BLaER1 (cell line): ENCODE data around the gene MOV10.

Experiments
- H3K27ac ChIP-seq: shearing (Covaris generic); formaldehyde crosslinking; 2 replicates; pipeline ENCODE4 v1.8.1; 2022
- H3K27me3 ChIP-seq: shearing (Covaris generic); formaldehyde crosslinking; 2 replicates; pipeline ENCODE4 v1.8.1; 2022
- H3K36me3 ChIP-seq: shearing (Covaris generic); formaldehyde crosslinking; 2 replicates; pipeline ENCODE4 v1.8.1; 2022
- H3K4me1 ChIP-seq: shearing (Covaris generic); formaldehyde crosslinking; 2 replicates; pipeline ENCODE4 v1.8.1; 2022
- H3K4me2 ChIP-seq: shearing (Covaris generic); formaldehyde crosslinking; 2 replicates; pipeline ENCODE4 v1.8.1; 2022
- H3K4me3 ChIP-seq: shearing (Covaris generic); formaldehyde crosslinking; 2 replicates; pipeline ENCODE4 v1.8.1; 2022
- H3K9ac ChIP-seq: shearing (Covaris generic); formaldehyde crosslinking; 2 replicates; pipeline ENCODE4 v1.8.1; 2022
- H3K9me3 ChIP-seq: shearing (Covaris generic); formaldehyde crosslinking; 2 replicates; pipeline ENCODE4 v1.8.1; 2022
- H4K20me1 ChIP-seq: shearing (Covaris generic); formaldehyde crosslinking; 2 replicates; pipeline ENCODE4 v1.8.1; 2022
- Cebpa-rat ChIP-seq: shearing (Covaris generic); IDR thresholded peaks from 2 replicates; pipeline ENCODE4 v1.8.1; 2022

The MOV10 gene

DNA sequence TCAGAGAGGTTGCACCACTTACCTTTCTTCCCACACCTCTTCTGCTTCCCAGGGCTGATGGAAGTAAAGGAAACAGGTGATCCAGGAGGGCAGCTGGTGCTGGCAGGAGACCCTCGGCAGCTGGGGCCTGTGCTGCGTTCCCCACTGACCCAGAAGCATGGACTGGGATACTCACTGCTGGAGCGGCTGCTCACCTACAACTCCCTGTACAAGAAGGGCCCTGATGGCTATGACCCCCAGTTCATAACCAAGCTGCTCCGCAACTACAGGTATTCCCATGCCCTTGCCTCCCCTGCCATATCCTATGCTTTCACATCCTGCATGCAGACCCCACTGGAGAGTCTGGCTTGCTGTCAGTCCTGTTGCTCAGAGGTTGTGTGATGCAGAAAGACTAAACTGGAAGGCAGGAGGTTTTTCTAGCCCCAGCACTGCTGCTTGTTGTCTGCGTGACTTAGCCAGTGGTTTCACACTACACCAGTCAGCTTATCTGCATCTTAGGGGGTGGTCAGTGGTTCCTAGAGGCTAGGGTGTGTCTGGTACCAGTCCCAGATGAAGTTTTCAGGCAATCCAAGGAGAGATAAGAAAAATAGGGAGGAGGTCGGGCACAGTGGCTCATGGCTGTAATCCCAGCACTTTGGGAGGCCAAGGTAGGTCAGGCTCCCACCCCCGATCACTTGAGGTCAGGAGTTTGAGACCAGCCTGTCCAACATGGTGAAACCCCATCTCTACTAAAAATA, 22.3 kb downstream of the MOV10 start:
- Histone ChIP-seq H3K4me1 (peaks cover 41% of the 10 kb centered on the region), H3K36me3 (peaks cover 83% of the 10 kb centered on the region)
- TF ChIP-seq Cebpa-rat: no peak

DNA sequence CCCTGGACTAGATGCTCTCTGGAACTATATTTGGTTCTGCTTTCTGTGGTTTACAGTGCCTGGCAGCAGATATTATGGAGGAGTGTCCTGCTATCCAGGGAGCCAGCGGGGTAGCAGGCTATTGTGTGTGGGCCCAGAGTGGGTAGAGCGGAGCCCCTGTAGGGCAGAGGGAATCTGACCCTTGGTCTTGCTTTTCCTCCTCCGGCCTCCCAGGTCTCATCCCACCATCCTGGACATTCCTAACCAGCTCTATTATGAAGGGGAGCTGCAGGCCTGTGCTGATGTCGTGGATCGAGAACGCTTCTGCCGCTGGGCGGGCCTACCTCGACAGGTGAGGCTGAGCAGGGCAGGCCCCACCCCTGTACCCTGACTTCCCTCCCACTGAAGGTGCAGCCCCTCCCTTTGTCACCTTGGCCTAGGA, 23.3 kb downstream of the MOV10 start:
- TF ChIP-seq Cebpa-rat: no peak
- H3K4me3 ChIP-seq: no peak overlapping the region
- H3K9me3 ChIP-seq: no peaks in the 10 kb centered on the region
- H4K20me1 ChIP-seq: no peaks in the 10 kb centered on the region
- H3K36me3 ChIP-seq: peaks cover 74% of the 10 kb centered on the region
- H3K27ac ChIP-seq: 0 out of 2 replicates have a peak overlapping the region, but pooled peaks have one; percentile 18
- H3K4me2 ChIP-seq: no peak overlapping the region
- H3K4me1 ChIP-seq: peaks cover 51% of the 10 kb centered on the region
- H3K27me3 ChIP-seq: no peaks in the 10 kb centered on the region
- H3K9ac ChIP-seq: no peak overlapping the region

More for the DNA sequence above, 22.3 kb downstream of the MOV10 start:
- no peaks in the 10 kb centered on the region for H4K20me1 ChIP-seq
- no peaks in the 10 kb centered on the region for H3K27me3 ChIP-seq
- H3K27ac ChIP-seq: no peak overlapping the region
- no peak overlapping the region for H3K4me2 ChIP-seq
- no peak overlapping the region for H3K9ac ChIP-seq
- H3K9me3 ChIP-seq: no peaks in the 10 kb centered on the region
- no peak overlapping the region for H3K4me3 ChIP-seq

DNA sequence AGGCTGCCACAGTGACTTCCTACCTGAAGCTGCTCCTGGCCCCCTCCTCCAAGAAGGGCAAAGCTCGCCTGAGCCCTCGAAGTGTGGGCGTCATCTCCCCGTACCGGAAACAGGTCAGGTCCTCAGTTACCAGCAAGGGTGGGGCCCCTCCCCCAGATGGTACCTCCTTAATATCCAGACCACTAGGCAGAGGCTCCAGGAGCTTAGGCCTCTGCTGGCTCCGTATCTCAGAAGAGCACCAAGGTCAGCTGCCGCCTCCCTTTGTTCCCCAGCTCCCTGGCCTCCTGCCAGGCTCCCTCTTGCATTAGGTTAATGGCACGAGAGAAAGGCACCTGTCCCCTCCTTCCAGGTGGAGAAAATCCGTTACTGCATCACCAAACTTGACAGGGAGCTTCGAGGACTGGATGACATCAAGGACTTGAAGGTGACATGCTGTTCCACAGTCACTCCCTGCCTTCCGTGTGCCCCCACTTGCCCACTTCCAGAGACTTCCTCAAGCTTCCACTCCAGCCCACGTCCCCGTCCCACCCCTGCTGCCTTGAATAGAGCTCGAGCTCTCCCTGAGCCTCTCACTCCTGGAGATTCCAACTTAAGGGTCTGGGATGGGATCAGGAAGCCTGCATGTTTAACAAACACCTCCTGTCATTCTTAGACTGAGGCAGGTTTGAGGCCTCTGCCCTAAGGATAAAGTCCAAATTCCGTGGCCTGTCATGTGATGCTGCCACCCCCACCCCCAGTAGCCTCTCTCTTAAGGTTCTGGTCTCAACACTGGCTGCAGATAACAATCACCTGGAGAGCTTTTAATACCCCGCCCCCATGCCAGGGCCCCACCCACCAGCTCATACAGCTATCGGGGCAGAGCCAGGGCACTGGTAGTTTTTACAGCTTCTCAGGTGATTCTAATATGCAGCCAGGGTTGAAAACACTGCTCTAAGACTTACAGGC, 24.2 kb downstream of the MOV10 start:
- Histone ChIP-seq H3K9me3 (no peaks in the 10 kb centered on the region), H3K36me3 (peaks cover 70% of the 10 kb centered on the region), H3K4me1 (peaks cover 59% of the 10 kb centered on the region), H3K27me3 (no peaks in the 10 kb centered on the region), H3K4me3 (no peak overlapping the region), H3K27ac (0 out of 2 replicates have a peak overlapping the region, but pooled peaks have one; percentile 92), H3K9ac (no peak overlapping the region), H3K4me2 (no peak overlapping the region), H4K20me1 (no peaks in the 10 kb centered on the region)
- TF ChIP-seq Cebpa-rat: no peak

DNA sequence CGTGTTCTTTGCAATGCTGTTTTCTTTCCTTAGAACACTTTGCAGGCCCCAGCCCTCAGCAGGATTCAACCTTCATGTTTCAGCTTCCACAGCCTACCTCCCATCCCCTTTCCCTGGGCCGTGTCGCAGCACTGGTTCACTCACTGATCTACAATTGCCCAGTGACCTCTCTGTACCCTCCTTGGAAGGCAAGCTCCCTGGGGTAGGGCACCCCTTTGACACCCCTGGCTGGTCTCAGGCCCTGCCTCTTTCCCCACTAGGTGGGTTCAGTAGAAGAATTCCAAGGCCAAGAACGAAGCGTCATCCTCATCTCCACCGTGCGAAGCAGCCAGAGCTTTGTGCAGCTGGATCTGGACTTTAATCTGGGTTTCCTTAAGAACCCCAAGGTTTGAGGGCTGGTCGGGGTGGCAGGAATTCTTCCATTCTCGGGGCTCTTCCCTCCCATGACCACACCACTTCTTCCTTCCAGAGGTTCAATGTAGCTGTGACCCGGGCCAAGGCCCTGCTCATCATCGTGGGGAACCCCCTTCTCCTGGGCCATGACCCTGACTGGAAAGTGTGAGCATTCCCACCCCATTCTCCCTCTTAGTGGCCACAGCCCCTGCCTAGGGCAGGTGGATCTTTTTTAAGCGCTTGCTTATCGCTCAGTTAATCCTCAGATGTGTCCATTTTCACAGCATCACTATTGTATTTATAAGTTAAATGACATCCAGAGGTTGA, 25.1 kb downstream of the MOV10 start:
- Histone ChIP-seq H3K4me2 (peak overlapping the region; percentile 97), H3K27ac (peak overlapping the region; percentile 92), H3K36me3 (peaks cover 61% of the 10 kb centered on the region), H4K20me1 (no peaks in the 10 kb centered on the region), H3K9ac (peak overlapping the region; percentile 79), H3K9me3 (no peaks in the 10 kb centered on the region), H3K4me3 (no peak overlapping the region), H3K27me3 (no peaks in the 10 kb centered on the region), H3K4me1 (peaks cover 69% of the 10 kb centered on the region)
- no peak for TF ChIP-seq Cebpa-rat

DNA sequence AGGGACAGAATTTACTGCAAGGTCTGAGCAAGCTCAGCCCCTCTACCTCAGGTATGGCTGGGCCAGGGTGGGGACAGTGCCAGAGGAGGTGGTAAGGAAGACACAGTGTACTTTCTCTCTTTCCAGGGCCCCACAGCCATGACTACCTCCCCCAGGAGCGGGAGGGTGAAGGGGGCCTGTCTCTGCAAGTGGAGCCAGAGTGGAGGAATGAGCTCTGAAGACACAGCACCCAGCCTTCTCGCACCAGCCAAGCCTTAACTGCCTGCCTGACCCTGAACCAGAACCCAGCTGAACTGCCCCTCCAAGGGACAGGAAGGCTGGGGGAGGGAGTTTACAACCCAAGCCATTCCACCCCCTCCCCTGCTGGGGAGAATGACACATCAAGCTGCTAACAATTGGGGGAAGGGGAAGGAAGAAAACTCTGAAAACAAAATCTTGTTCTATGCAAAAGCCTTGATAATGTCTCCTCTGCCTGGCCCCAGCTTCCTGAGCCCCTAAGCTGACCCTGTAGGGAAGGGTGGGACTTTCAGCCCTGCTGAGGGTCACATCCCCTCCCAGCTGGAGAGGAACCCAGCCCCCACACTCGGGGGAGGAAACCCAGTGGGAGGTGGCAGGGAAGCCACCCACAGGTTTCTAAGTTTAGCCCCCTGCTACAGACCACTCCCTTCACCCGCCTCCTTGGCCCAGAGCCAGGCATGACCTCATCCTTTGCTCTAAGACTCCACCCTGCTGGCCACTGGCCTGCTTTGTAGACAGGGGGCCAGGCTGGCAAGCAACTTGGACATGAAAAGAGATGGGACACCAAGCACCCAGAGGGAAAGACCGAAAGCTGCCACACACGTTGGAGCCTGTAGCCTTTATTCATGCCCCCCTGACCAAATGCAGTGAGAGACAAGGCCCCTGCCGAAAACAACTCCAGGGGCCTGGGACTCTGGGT, 26.1 kb downstream of the MOV10 start:
- Histone ChIP-seq H3K4me1 (peaks cover 79% of the 10 kb centered on the region), H3K27ac (peak overlapping the region; percentile 92), H3K36me3 (peaks cover 51% of the 10 kb centered on the region), H3K9ac (peak overlapping the region; percentile 79), H3K27me3 (no peaks in the 10 kb centered on the region), H3K4me2 (peak overlapping the region; percentile 97), H4K20me1 (no peaks in the 10 kb centered on the region), H3K4me3 (peak overlapping the region; percentile 45), H3K9me3 (no peaks in the 10 kb centered on the region)
- no peak for TF ChIP-seq Cebpa-rat

DNA sequence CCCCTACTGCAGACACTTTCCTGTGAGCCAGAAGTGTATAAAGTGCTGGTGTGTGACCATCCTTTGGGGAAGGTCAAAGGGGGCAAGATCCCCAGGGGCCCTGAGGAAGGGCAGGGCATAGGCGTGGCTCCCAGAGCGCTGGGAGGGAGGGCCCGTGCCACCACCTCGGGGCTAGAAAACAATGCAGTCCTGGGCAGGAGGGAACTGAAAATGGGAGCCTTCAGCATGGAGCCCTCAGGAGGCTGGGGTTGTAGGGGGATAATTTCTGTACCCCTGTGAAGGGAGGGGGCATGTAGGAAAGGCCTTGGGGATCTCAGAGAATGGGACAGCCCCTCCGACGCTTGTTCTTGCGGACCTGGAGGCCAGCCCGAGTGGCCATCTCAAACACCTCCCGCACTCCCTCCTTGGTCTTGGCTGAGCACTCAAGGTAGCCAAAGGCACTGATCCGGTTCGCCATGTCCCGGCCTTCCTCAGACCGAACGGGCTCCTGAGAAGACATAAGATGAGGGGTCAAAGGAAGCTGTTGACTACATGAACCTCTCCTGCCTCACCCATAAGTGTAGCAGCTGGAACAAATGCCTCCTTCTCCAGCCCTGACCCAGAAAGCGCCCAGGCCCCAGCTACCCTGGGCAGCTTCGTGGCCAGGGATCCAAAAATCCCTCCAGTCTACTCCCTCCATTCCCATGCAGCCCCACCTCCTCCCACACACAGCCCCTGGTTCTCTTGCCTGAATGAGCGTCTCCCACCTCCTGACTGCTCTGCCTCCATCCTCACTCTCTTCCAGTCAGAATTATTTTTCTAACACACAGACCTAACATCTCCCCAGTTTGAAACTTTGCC, 27.0 kb downstream of the MOV10 start:
- peaks cover 42% of the 10 kb centered on the region for H3K36me3 ChIP-seq
- H3K9me3 ChIP-seq: no peaks in the 10 kb centered on the region
- no peaks in the 10 kb centered on the region for H3K27me3 ChIP-seq
- H3K4me2 ChIP-seq: peak overlapping the region; percentile 97
- no peak for TF ChIP-seq Cebpa-rat
- peak overlapping the region; percentile 92 for H3K27ac ChIP-seq
- peak overlapping the region; percentile 79 for H3K9ac ChIP-seq
- H3K4me1 ChIP-seq: peaks cover 86% of the 10 kb centered on the region
- no peaks in the 10 kb centered on the region for H4K20me1 ChIP-seq
- H3K4me3 ChIP-seq: peak overlapping the region; percentile 45

DNA sequence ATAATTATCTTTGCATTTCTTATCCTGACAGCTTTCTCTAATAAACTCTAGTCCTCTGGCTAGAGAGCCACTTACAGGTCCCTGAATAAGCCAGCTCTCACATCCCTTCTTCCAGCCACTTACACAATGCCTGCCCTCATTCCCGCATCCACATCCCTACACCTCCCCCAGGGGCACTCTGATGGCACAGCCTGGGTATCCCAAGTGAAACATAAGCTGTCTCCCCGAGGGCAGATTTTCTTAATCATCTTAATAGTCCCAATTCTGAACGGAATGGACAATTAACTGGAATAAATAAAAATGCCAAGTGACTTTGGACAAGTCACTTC, 27.6 kb downstream of the MOV10 start:
- Histone ChIP-seq H3K4me2 (peak overlapping the region; percentile 97), H3K9ac (peak overlapping the region; percentile 79), H3K9me3 (no peaks in the 10 kb centered on the region), H3K27me3 (no peaks in the 10 kb centered on the region), H3K4me1 (peaks cover 86% of the 10 kb centered on the region), H3K27ac (peak overlapping the region; percentile 92), H4K20me1 (no peaks in the 10 kb centered on the region), H3K4me3 (no peak overlapping the region), H3K36me3 (peaks cover 36% of the 10 kb centered on the region)
- no peak for TF ChIP-seq Cebpa-rat
